HG02678 (cell line): ENCODE measurements around the gene FBXW4.
A peak's percentile ranks its signal among the peaks of the same experiment; 100 is the strongest.
"Not testable (repeated sequence)": the region's sequence is repeated elsewhere in the genome, so short reads cannot be mapped to it uniquely, and the experiment has no call there.

Source experiments
- ATAC-seq: cut with Tn5 transposase; IDR thresholded peaks from one replicate; pipeline ENCODE4 v1.9.1; 2021; ENCODE audit warnings: mild to moderate bottlenecking, moderate library complexity; ENCODE audit not compliant: unreplicated experiment

The FBXW4 gene

GRCh38 chr10:101617824-101618568, 77.0 kb downstream of the FBXW4 start:
- ATAC-seq: no peak

GRCh38 chr10:101617102-101617823, 77.7 kb downstream of the FBXW4 start:
- no peak for ATAC-seq

DNA sequence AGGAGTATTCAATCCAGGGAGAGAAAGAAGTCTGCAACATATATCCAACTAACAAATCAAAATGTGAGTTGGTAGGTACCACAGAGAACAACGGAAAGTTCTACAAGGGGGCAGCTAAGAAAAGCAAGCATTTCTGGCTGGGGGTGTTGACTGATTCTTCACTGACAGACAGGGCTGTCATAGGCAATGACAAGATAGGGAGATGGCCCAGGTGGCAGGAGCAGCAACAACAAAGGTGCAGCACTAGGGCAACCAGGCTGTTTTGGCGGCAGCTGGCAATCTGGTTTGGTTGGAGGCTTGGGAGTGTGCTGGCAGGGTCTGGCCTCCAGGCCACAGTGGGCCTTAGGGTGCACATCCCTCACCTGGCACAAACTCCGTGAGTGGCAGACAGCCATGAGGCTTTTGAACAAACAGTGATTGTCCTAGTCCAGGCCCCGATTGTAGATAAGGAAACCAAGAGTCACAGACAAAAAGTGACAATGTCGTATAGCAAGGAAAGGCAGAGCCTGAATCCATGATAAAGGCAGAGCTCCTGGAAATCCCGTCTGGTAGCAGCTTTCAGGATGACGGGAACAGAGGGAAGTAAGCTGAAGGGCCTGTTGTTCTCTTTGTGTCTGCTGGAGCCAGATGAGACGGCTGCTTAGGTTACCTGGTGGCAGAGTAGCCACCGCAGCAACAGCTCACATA, 78.4 kb downstream of the FBXW4 start:
- no peak for ATAC-seq

DNA sequence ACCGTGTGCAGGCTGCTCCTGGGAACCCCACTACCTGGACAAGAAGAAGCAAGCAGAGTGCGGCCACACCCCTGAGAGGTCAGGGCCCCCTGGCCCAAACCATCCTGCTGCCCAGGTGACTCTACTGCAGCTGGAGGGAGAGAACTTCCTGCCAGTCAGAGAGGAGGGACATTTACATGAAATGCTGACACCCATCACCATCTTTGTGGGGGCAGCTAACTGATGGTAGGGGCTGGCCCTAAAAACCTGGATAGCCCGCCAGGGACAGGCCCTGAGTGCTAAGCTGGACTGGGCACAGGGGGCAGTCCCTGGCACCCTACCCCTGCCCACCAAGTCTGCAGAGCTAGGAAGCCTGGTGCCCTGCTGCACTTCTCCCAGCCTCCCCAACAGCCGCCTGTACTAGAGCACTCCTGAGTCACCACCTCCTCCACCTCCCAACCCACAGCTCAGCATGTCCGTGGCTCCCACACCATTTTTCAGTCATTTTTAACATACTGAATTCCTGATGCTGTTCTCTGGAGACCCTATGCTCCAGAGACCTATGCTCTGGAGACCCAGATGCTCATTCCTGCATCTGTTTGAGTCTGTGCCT, 79.3 kb downstream of the FBXW4 start:
- ATAC-seq: no peak

- no peak for ATAC-seq
These were observed 80.1 kb downstream of the FBXW4 start for GRCh38 chr10:101614663-101615524.

- no peak for ATAC-seq
These were observed 81.3 kb downstream of the FBXW4 start for GRCh38 chr10:101613646-101614045.

- ATAC-seq: no peak
These were observed 82.1 kb downstream of the FBXW4 start for GRCh38 chr10:101612872-101613271.

DNA sequence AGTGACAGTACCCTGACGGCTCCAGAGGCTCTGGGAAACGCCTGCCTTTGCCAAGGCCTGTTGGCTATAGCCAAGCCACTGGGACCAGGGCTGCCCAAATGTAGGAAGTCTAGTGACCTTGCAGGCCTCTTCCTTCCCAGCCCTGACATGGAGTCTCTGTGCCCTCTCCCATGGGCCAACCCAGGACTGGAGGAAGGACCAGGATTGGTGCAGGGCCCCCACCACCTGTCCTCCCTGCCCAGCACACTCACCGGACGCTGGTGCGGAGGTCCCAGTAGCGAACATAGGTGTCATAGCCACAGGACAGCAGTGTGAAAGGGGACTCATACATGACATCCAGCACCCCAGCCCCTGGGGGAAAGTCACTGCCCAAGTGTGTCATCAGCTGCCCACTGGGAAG, 82.9 kb downstream of the FBXW4 start:
- no peak for ATAC-seq

GRCh38 chr10:101611096-101611905, 83.7 kb downstream of the FBXW4 start:
- no peak for ATAC-seq

DNA sequence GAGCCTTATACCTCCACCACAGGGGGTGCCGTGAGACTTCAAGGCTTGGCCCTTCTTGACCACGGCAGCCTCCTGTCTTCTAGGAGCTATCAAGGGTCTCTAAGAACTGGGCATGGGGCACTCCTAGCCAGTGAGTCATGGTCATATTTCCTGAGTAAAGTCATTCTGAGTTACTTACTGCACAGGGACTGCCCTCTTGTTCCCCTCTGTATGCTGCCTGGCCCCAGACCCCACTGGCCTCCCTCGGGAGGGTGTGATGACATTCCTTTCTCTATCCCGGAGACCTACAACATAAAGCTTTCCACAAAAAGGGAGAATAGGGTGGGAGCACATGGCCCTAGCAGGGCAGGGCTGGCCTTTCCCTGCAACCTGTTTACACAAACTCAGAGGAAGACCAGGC, 85.5 kb downstream of the FBXW4 start:
- ATAC-seq: no peak

DNA sequence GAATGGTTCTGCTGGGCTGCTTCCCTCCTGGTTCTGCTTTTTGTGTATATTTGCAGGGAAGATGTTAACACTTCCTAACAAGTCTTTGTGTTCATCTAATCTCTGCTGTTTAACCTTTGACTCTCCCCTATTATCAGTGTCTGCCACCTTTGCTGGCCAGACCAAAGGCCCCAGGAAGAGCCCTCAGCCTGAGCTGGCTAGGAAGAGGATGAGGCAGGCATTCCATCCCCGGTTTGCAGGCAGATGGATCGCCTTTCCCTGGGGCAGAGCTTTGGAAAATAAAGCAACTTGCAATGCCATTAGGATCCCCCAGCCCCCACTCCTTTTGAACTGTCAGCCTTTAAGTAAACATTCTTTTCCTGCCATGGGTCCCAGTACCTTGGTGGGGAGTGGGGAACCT, 87.8 kb downstream of the FBXW4 start:
- no peak for ATAC-seq

- peak; percentile 69 for ATAC-seq
These were observed 92.1 kb downstream of the FBXW4 start for GRCh38 chr10:101602761-101603398.

DNA sequence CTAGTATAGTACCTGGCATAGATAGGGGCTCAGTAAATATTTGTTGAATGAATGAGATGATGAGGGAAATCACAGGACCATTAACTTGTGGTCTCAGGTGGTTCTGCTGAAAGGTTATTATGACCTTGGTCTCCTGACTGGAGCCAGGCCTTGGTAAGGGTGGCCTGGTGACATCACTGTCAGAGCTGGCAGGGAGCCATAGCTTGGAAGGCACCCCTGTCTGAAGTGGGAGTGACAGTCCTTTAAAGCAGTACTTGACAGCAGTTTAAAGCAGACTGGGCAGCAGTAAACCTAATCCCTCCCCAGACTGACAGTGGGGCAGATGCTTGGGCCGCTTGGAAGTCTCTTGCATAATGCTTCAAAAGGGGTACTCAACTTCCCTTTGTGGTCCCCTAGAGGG, 93.4 kb downstream of the FBXW4 start:
- no peak for ATAC-seq

DNA sequence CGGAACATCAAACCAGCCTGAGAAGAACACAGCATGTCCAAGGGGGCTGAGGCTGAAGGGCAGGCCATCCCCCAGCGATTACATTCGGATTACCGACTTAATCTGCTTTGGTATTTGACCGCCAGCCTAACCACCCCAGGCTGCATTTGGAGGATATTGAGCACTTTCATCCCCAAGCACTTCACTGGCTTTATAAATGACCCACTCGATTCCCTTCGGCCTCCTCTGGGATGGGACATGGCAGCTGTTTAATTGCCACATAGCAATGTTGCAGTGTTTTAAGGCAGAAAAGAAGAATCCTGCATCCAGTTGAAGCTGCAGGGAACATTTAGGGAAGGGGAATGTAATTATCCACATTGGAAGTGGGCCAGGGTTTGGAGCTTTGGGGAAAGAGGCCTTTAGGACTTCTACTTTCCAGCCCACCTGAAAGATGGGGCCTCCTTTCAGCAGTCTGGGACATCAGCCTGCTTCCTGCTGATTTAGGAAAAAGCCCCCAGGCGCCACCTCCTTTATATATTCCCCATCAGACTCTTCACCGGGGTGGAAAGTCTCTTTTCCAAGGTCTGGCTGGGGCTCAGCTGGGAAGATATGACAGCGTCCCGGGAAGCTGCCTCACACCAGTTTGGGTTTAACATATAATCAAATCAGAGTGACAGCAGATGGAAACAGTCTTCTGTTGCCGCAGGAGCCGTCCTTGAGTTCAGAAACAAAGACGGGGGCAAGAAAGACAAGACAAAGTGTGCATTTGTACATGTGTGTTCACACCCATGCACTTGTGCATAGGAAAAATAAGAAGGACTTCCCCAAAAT, 97.7 kb downstream of the FBXW4 start:
- ATAC-seq: no peak

GRCh38 chr10:101595591-101596433, 99.2 kb downstream of the FBXW4 start:
- no peak for ATAC-seq

DNA sequence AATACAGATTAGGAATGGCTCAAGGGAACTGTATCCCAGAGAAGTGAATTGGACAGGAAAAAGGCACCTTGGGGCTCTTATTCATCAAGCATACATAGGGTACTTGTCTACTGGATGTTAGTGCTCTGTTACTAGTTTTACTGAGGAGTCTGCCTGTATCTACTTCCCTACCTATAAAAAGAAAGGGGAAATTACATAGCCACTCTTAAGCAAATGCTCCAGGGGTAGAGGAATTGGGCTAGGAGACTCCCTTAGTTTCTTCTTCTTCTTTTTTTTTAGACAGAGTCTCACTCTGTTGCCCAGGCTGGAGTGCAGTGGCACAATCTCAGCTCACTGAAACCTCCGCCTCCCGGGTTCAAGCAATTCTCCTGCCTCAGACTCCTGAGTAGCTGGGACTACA, 101.6 kb downstream of the FBXW4 start:
- ATAC-seq: not testable (repeated sequence)

DNA sequence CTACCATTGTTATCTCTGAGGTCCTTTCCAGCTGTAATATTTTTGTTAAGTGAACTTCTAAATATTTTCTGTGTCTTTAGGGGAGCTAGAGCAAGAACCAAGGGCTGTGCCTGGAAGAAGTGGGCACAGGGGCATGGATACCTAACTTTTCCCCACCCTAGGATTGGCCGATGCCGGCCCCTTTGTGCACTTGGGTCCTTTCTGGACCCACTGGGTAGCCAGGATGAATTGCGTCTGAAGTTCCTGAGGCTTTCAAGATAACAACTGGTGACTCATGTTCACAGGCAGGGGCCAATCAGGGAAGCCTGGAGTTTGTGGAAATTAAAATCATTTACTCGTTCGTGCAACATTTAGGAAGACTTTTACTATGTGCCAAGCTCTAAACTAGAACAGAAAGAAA, 106.1 kb downstream of the FBXW4 start:
- no peak for ATAC-seq
